Caco-2 (cell line): ENCODE data around the gene CNOT6L. TPM values are rescaled to one million over a fixed set of nuclear protein-coding genes. Genes with fewer than 3 reads are reported as not detected.

Experiments used
- BruUV-seq: library from RNA; stranded (reverse); fragments of 400-500 nt; replicated peaks from 2 replicates; lab custom pipeline; 2021; lab: Mats Ljungman, UMichigan
- CTCF ChIA-PET: fragments of 300-600 bp; sonication (Branson Sonifier 250); formaldehyde crosslinking; loops from one replicate; lab custom pipeline; 2022; ENCODE audit warnings: antibody characterized with exemption; lab: Charles Lee
- POLR2A ChIA-PET: fragments of 300-600 bp; sonication (Branson Sonifier 250); formaldehyde crosslinking; loops from one replicate; lab custom pipeline; 2022; ENCODE audit warnings: antibody characterized with exemption; lab: Charles Lee
- DNase-seq, 2 experiments: peaks; one replicate each; pipeline versions ENCODE4 v3.0.0 to v3.0.0-alpha.2; 2020 to 2022
- H3K27me3 ChIP-seq: replicated peaks from 2 replicates; pipeline ENCODE4 v1.6.0; 2011; ENCODE audit warnings: low read length; ENCODE audit not compliant: control insufficient read depth, insufficient read depth
- H3K36me3 ChIP-seq: 2 replicates; pipeline ENCODE4 v1.5.1; 2011; ENCODE audit warnings: low read length; ENCODE audit not compliant: control insufficient read depth, insufficient read depth
- H3K4me1 ChIP-seq: fragments of 250-450 bp; sonication (Bioruptor Pico); 2 replicates; pipeline ENCODE4 v1.5.1; 2020; ENCODE audit warnings: mild to moderate bottlenecking
- H3K4me3 ChIP-seq: 2 replicates; pipeline ENCODE4 v1.5.1; 2011; ENCODE audit warnings: low read depth, mild to moderate bottlenecking, control low read depth, low read length
- H3K9me3 ChIP-seq: fragments of 250-450 bp; sonication (Bioruptor Pico); 2 replicates; pipeline ENCODE4 v1.5.1; 2020; ENCODE audit warnings: mild to moderate bottlenecking, moderate library complexity
- H3K27ac Mint-ChIP-seq: one replicate; pipeline ENCODE4 v1.8.0; 2022; ENCODE audit warnings: mixed read lengths; ENCODE audit not compliant: unreplicated experiment
- H3K27me3 Mint-ChIP-seq: one replicate; pipeline ENCODE4 v1.8.0; 2022; ENCODE audit warnings: mixed read lengths; ENCODE audit not compliant: insufficient read depth, unreplicated experiment
- H3K36me3 Mint-ChIP-seq: one replicate; pipeline ENCODE4 v1.8.0; 2022; ENCODE audit warnings: mild to moderate bottlenecking, mixed read lengths; ENCODE audit not compliant: insufficient read depth, unreplicated experiment
- H3K4me1 Mint-ChIP-seq: one replicate; pipeline ENCODE4 v1.8.0; 2022; ENCODE audit warnings: low read depth, mixed read lengths; ENCODE audit not compliant: unreplicated experiment
- H3K4me3 Mint-ChIP-seq: one replicate; pipeline ENCODE4 v1.8.0; 2022; ENCODE audit warnings: mild to moderate bottlenecking, moderate library complexity, mixed read lengths; ENCODE audit not compliant: unreplicated experiment
- H3K9me3 Mint-ChIP-seq: one replicate; pipeline ENCODE4 v1.8.0; 2022; ENCODE audit warnings: mixed read lengths; ENCODE audit not compliant: unreplicated experiment
- CTCF ChIP-seq, 2 experiments: fragments of 200-600 bp in 1 of 2; IDR thresholded peaks; 1 replicate in 1 of 2; 2 replicates in 1 of 2; pipeline versions ENCODE4 v1.5.1 to v1.8.0; 2011 to 2022; ENCODE audit warnings: antibody characterized with exemption in 1 of 2, control low read depth in 1 of 2, inconsistent platforms in 1 of 2, low read depth in 1 of 2, low read length in 1 of 2, mild to moderate bottlenecking in 1 of 2, moderate library complexity in 1 of 2; ENCODE audit not compliant: insufficient read depth in 1 of 2, severe bottlenecking in 1 of 2, unreplicated experiment in 1 of 2
- intact Hi-C: fragments of 100-400 bp; cut with micrococcal nuclease; formaldehyde crosslinking; loops from one replicate; pipeline ENCODE4 v1.10.0; 2022; ENCODE audit not compliant: unreplicated experiment
- total RNA-seq: library from RNA; stranded (reverse); gene quantifications from 2 replicates; pipeline ENCODE4 v1.2.3, GENCODE V29; 2022

Gene CNOT6L
- total RNA-seq, 1 experiment from 2014 or later = 18.8 TPM

- no peak for DNase-seq
- no peak overlapping the region for H3K4me3 ChIP-seq
- H3K9me3 Mint-ChIP-seq = no peaks in the 10 kb centered on the region
- H3K4me3 Mint-ChIP-seq = no peak overlapping the region
- CTCF ChIA-PET = no interaction called here
- no peaks in the 10 kb centered on the region for H3K4me1 ChIP-seq
- no peaks in the 10 kb centered on the region for H3K9me3 ChIP-seq
- BruUV-seq = no TSS peak
- no peak overlapping the region for H3K27ac Mint-ChIP-seq
- POLR2A ChIA-PET = no interaction called here
- H3K27me3 Mint-ChIP-seq = no peaks in the 10 kb centered on the region
- H3K36me3 ChIP-seq = no peaks in the 10 kb centered on the region
- H3K4me1 Mint-ChIP-seq = no peaks in the 10 kb centered on the region
- intact Hi-C loops = no loop called here
- no peaks in the 10 kb centered on the region for H3K36me3 Mint-ChIP-seq
- no peaks in the 10 kb centered on the region for H3K27me3 ChIP-seq
- TF ChIP-seq CTCF (IDR thresholded peaks at IDR 0.05; ENCODE audit: insufficient read depth in 1 of 2, low read depth in 1 of 2, low read length in 1 of 2, severe bottlenecking in 1 of 2, unreplicated experiment in 1 of 2) = no peak
Observed at GRCh38 chr4:77771566-77771965, 47.6 kb downstream of the CNOT6L start.

- Histone ChIP-seq H3K27me3 (no peaks in the 10 kb centered on the region), H3K9me3 (peaks cover 17% of the 10 kb centered on the region; the same call in 1 of the 2 replicates), H3K36me3 (no peaks in the 10 kb centered on the region), H3K4me1 (no peaks in the 10 kb centered on the region), H3K4me3 (no peak overlapping the region)
- BruUV-seq = no TSS peak
- Mint-ChIP-seq H3K27ac (no peak overlapping the region), H3K4me1 (no peaks in the 10 kb centered on the region), H3K36me3 (peaks cover 6% of the 10 kb centered on the region), H3K9me3 (peaks cover 9% of the 10 kb centered on the region), H3K27me3 (no peaks in the 10 kb centered on the region), H3K4me3 (no peak overlapping the region)
- DNase-seq = no peak
- CTCF ChIA-PET = no interaction called here
- POLR2A ChIA-PET = no interaction called here
- intact Hi-C loops = no loop called here
- no peak for TF ChIP-seq CTCF (IDR thresholded peaks at IDR 0.05; ENCODE audit: insufficient read depth in 1 of 2, low read depth in 1 of 2, low read length in 1 of 2, severe bottlenecking in 1 of 2, unreplicated experiment in 1 of 2)
Observed at GRCh38 chr4:77765720-77766119, 53.4 kb downstream of the CNOT6L start.

- POLR2A ChIA-PET = no interaction called here
- CTCF ChIA-PET = no interaction called here
Observed at GRCh38 chr4:77762531-77762930, 56.6 kb downstream of the CNOT6L start.

More at GRCh38 chr4:77762531-77762930, 56.6 kb downstream of the CNOT6L start:
- no peak for DNase-seq
- no peaks in the 10 kb centered on the region for H3K4me1 ChIP-seq
- Mint-ChIP-seq H3K27me3 (no peaks in the 10 kb centered on the region), H3K4me3 (no peak overlapping the region), H3K9me3 (peaks cover 18% of the 10 kb centered on the region), H3K27ac (no peak overlapping the region), H3K36me3 (peaks cover 6% of the 10 kb centered on the region), H3K4me1 (no peaks in the 10 kb centered on the region)
- intact Hi-C loops = no loop called here
- H3K9me3 ChIP-seq = peaks cover 17% of the 10 kb centered on the region; the same call in 1 of the 2 replicates
- no peak for TF ChIP-seq CTCF (IDR thresholded peaks at IDR 0.05; ENCODE audit: insufficient read depth in 1 of 2, low read depth in 1 of 2, low read length in 1 of 2, severe bottlenecking in 1 of 2, unreplicated experiment in 1 of 2)
- H3K4me3 ChIP-seq = no peak overlapping the region
- H3K27me3 ChIP-seq = no peaks in the 10 kb centered on the region
- H3K36me3 ChIP-seq = no peaks in the 10 kb centered on the region
- no TSS peak for BruUV-seq
